HG02852 (cell line): ENCODE data around the gene ACOX2.

Experiments
- ATAC-seq: cut with Tn5 transposase; IDR thresholded peaks from one replicate; pipeline ENCODE4 v1.9.1; 2021; ENCODE audit warnings: mild to moderate bottlenecking, moderate library complexity; ENCODE audit not compliant: unreplicated experiment

Gene ACOX2

DNA sequence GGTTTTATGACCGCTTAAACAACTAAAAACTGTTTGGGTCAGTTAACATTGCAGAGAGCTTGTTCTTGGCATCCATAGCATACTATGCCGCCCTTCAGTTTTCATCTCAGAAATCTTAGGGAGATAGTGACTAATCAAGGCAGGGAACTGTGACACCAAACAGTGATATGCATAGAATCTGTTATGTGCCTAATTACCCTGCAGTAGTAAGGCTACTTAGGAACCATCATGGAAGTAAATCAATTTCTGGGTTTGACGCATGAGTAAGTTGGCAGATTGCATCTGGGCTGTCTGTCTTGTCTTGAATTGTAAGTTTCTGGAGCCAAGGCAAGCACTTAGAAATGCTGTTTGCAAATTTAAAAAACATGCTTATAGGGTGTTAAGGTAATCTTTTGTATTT is 22.6 kb downstream of the ACOX2 start:
- no peak for ATAC-seq

- ATAC-seq, result no peak
These were observed 28.6 kb downstream of the ACOX2 start for GRCh38 chr3:58508437-58508836.

DNA sequence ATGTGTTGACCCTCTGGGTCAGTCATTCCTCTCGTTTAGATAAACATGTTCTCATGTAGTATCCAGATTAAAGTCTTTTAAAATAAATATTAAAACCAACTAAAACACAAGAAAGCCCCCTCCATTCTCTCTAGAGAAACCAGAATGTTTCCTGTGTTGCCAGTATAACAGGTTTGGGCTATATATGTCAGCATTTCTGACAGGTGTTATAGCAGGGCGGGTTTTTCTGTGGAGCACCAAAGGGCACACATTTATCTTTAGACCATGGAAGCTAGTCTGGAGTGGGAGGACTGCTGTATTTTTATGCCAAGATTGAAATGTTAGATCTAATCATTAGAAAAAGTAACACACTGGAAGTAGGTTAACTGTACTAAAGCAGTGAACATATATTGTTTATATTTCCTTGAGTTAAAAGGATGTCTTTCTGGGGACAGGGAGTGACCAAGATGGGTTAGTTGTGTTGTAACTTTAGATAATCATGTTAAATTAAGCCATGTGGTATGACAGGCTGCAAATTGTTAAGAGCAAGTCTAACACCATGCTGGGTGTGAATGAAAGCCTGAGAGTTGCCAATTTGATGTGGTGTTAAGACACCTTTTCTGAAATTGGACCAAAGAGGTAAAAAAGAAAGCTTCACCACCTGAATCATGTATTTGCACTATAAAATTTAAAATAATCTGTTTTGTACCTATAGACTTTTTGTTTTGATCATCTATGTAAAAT is 29.5 kb downstream of the ACOX2 start:
- no peak for ATAC-seq

- ATAC-seq, result no peak
These were observed 34.1 kb downstream of the ACOX2 start for GRCh38 chr3:58502872-58503271.

- no peak for ATAC-seq
These were observed 39.9 kb downstream of the ACOX2 start for GRCh38 chr3:58497097-58497496.

DNA sequence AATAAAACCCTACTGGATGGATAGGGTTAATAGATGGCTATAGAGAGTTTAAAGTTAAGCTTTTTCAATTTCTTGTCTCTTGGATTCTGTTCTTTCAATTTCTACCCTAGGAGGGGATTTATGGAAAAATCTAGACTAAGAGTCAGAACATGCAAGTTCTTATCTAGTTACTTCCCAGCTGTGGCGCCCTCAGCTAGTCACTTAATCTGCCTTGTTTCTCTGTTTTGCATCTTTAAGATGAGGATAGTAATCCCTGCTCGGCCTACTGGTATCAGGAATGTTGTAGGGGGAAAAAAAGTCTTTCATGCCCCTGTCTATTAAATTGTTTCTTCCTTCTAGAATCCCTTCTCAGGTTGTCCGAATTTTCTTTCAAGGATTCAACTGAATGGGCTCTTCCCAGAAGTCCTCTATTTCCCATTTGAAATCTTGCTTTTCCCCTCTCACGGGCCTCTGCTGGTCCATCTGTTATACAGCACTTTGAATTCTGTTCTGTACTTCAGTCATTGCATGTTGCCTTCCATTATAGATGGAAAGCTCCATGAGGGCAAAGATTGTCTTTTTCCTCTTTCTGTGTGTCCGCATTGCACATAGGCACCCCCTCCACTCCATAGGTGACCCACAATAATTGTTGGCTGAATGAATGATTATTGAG is 40.7 kb downstream of the ACOX2 start:
- ATAC-seq, result no peak

- no peak for ATAC-seq
These were observed 41.9 kb downstream of the ACOX2 start for GRCh38 chr3:58495101-58495500.

- ATAC-seq, result no peak
These were observed 42.9 kb downstream of the ACOX2 start for GRCh38 chr3:58494107-58494506.

DNA sequence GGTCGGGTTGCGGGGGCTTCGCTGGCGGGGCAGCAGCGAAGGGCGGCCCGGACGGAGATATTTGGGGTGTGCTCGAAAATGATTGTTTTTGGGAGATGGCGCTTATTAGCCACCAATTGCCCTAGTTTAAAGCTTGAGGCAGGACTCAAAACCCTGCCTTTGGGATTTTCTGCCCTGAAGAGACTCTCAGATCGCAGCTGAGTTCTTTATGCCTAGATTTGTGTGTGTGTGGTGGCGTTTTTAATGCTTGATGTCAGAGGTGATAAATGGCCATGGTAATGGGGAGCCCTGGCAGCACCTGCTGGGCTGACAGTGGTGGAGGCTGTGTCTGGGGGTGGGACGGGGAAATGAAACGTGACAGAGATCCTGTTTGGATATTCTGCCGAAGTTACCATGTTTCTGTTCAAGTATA is 44.5 kb downstream of the ACOX2 start:
- no peak for ATAC-seq

GRCh38 chr3:58491506-58492402 is 45.2 kb downstream of the ACOX2 start, which contains the start of gene KCTD6:
Gene KCTD6, plus strand, starts transcription at chr3:58492096. Its CDS starts 6,660 bp downstream, at chr3:58498756.
- ATAC-seq, result peak; percentile 90

GRCh38 chr3:58490860-58491501 is 46.0 kb downstream of the ACOX2 start:
- no peak for ATAC-seq

DNA sequence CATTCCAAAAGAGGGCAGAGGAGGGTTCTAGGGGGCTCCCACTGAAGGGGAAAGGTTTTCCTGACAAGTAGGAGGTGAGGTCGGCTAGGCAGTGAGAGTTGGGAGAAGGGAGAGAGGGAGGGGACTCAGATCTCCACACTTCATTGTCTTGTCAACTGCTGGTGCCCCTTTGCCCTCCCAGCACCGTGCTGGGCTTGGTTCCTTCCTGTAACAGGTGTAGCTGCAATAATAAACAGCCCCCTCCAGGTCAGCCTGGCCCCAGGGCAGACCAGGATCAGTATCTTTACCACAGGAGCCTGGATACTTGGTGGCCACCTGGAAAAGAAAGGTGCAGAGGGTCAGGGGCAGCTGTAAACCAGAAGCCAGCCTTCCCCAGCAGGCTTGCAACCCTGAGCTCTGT is 48.0 kb downstream of the ACOX2 start:
- no peak for ATAC-seq

DNA sequence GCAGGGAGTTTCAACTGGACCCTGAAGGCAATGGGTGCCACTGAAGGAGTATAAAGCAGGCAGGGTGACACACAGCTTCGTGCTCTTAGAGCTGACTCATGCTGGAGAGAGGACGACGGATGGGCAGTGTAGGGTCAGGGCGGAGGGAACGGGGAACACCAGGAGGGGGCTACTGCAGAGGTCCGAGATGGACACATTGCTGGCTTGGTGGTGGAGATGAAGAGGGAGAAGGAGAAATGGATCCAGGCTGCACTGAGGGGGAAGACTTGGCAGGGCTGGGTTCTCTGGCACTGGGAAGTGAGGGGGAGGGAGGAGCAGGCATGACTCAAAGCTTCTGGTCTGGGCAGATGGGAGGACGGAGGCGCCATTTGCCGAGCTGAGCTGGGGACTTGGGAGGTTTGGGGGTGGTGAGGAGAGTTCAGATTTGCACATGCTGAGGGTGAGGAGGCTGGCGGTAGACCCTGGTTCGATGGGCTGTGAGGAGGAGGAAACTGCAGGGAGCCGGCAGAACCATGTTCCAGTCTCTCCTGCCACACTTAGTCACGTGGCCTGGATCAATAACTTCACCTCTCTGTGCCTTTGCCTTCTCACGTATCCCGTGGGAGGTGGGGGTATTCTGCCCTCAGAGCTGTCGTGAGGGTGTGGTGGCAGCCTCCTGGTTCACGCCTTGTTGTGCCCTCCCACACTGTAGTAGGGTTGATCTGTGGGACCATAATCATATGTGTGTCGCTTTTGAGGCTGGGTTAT is 49.7 kb downstream of the ACOX2 start:
- no peak for ATAC-seq

- ATAC-seq, result no peak
These were observed 51.1 kb downstream of the ACOX2 start for GRCh38 chr3:58485801-58486435.

GRCh38 chr3:58484722-58485069 is 52.3 kb downstream of the ACOX2 start:
- no peak for ATAC-seq

DNA sequence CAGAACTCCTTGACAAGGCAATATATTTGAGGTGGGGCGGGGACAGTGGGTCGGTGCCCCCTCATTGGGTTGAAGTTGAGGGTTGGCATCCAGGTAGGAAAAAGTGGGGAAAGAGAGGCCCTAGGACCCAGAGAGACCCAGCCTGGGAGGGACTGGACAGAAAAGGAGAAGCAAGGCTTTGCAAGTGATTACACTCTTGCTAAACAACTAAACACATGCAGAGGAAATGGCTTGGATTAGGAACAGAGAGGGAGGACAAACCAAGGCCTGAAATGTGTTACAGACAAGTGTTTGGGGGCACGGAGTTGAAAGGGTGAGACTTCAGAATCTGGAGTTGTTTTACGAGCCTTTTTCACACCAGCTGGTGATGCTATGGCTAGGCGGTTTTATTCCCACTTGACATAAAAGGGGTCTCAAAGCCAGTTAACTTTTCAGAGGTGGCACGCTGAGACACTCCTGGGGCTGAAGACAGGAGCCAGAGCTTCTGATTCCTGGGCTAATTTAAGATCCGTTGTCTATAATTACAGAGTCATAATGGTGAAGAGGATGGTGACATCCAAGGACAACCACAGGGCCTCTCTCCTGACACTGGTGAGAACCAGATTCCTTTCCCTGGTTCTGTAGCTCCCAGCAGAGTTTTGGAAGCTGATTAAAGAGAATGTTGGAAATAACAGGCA is 52.8 kb downstream of the ACOX2 start:
- no peak for ATAC-seq

GRCh38 chr3:58482917-58483636 is 53.9 kb downstream of the ACOX2 start:
- ATAC-seq, result no peak

DNA sequence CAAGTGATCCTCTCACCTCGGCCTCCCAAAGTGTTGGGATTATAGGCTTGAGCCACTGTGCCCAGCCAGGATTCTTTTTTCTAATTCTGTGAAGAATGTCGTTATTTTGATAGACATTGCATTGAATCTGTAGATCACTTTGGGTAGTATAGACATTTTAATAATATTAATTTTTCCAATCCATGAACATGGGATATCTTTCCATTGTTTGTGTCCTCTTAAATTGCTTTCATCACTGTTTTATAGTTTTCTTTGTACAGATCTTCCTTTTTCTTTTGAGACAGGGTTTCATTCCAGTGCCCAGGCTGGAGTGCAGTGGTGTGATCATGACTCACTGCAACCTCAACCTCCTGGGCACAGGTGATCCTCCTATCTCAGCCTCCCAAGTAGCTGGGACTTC is 56.7 kb downstream of the ACOX2 start:
- ATAC-seq, result no peak

GRCh38 chr3:58478781-58479180 is 58.2 kb downstream of the ACOX2 start:
- ATAC-seq, result no peak
